ENCODE measurements around the gene CELF2. TPM values are rescaled to one million over a fixed set of nuclear protein-coding genes. Genes with fewer than 3 reads are reported as not detected.

The CELF2 gene
- total RNA-seq, 2 experiments from 2014 or later, result 197 to 205 TPM

DNA sequence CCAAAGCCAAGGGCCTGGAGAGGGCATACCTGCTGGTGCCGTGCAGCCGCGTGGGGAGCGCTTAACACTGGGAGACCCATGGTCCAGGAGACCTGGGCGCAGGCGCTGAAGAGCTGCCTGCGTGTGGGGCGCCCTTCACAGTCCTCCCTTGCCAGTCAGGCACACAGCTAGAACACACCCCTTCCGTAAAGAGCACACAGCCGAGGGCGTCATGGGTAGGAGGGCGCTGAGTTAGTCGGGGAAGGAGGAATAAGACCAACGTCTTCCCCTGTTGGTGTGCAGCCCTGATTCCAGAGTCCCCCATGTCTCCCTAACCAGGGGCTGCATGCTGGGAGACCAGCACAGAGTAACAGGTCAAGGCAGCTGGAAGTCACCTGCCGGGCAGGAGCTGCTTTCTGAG is 319.8 kb downstream of the CELF2 start:
- ChIA-PET CTCF (no interaction called here), POLR2A (interaction anchor here (0.8 to 1.7 kb wide), 2 partner anchors 18 to 65 kb away, joined by 3 to 5 read pairs; no protein-coding TSS in a partner anchor)
- H3K9me3 Mint-ChIP-seq, result no peaks in the 10 kb centered on the region
- intact Hi-C loops (cut with DNase I, micrococcal nuclease), result no loop called here
- no peaks in the 10 kb centered on the region for H3K27me3 Mint-ChIP-seq
- Histone ChIP-seq H3K9me3 (ENCODE audit: control insufficient read depth in 1 of 2, insufficient read depth in 1 of 2, low read length in 2 of 2) (no peaks in the 10 kb centered on the region), H3K4me3 (ENCODE audit: low read length) (no peak overlapping the region), H3K4me1 (ENCODE audit: insufficient read depth, low read length) (peaks cover 13% of the 10 kb centered on the region), H3K27me3 (ENCODE audit: control insufficient read depth in 1 of 2, insufficient read depth in 2 of 2, low read length in 2 of 2) (no peaks in the 10 kb centered on the region), H3K36me3 (ENCODE audit: insufficient read depth, low read length) (peaks cover 30% of the 10 kb centered on the region), H3K27ac (ENCODE audit: low read depth in 1 of 2, low read length in 2 of 2) (no peak overlapping the region)
- no peak overlapping the region for H3K4me3 Mint-ChIP-seq
- peak overlapping the region; percentile 74 for H3K27ac Mint-ChIP-seq
- H3K4me1 Mint-ChIP-seq (ENCODE audit: low read depth), result peaks cover 59% of the 10 kb centered on the region
- DNase-seq (peak in 6 of 14 experiments; percentile 13 to 53 (median 38)), ATAC-seq (ENCODE audit: poor library complexity) (peak; percentile 77)
- H3K36me3 Mint-ChIP-seq (ENCODE audit: low read depth), result peaks cover 28% of the 10 kb centered on the region
- TF ChIP-seq, protein P1, sequence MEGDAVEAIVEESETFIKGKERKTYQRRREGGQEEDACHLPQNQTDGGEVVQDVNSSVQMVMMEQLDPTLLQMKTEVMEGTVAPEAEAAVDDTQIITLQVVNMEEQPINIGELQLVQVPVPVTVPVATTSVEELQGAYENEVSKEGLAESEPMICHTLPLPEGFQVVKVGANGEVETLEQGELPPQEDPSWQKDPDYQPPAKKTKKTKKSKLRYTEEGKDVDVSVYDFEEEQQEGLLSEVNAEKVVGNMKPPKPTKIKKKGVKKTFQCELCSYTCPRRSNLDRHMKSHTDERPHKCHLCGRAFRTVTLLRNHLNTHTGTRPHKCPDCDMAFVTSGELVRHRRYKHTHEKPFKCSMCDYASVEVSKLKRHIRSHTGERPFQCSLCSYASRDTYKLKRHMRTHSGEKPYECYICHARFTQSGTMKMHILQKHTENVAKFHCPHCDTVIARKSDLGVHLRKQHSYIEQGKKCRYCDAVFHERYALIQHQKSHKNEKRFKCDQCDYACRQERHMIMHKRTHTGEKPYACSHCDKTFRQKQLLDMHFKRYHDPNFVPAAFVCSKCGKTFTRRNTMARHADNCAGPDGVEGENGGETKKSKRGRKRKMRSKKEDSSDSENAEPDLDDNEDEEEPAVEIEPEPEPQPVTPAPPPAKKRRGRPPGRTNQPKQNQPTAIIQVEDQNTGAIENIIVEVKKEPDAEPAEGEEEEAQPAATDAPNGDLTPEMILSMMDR (IDR thresholded peaks at IDR 0.05), result no peak

DNA sequence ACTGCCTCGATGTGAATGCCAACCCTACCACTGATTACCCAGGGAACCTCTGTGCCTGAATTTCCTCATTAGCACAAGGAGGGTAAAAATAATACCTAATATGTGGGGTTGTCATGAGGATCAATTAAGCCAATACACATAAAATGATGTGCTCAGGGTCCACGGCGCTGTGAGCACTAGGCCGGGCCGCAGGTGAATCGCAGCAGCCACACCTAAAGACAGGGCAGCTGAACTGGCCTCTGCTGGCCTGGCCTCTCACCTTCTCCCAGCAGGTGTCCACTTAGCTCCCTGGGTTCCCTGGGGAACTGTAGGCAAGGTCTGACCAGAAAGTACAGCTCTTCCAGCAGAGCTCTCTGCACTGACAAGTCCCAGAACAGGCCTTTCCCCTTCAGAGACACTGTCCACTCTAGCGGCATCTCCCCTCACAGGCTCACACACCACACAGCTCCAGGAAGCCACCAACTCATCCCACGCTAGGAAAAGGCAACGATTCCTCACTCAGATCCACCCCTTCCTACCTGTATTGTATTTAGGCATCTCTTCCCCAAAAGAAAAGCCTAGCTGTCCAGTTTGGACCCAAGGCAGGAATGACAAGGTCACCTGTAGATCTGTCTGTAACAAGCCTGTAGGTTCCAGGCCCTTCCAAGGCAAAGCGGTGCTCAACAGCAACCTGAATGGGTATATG is 320.6 kb downstream of the CELF2 start:
- DNase-seq, result no peak
- peak overlapping the region; percentile 74 for H3K27ac Mint-ChIP-seq
- peaks cover 22% of the 10 kb centered on the region for H3K36me3 ChIP-seq (ENCODE audit: insufficient read depth, low read length)
- no peak overlapping the region for H3K4me3 ChIP-seq (ENCODE audit: low read length)
- no peaks in the 10 kb centered on the region for H3K9me3 ChIP-seq (ENCODE audit: control insufficient read depth in 1 of 2, insufficient read depth in 1 of 2, low read length in 2 of 2)
- H3K4me1 ChIP-seq (ENCODE audit: insufficient read depth, low read length), result peaks cover 13% of the 10 kb centered on the region
- H3K27me3 ChIP-seq (ENCODE audit: control insufficient read depth in 1 of 2, insufficient read depth in 2 of 2, low read length in 2 of 2), result no peaks in the 10 kb centered on the region
- CTCF ChIA-PET, result no interaction called here
- POLR2A ChIA-PET, result interaction anchor here (0.9 to 1.7 kb wide), 2 partner anchors 19 to 70 kb away, joined by 3 to 5 read pairs; no protein-coding TSS in a partner anchor
- no peak overlapping the region for H3K27ac ChIP-seq (ENCODE audit: low read depth in 1 of 2, low read length in 2 of 2)
- intact Hi-C loops (cut with DNase I, micrococcal nuclease), result no loop called here
- TF ChIP-seq, protein P1 (IDR thresholded peaks at IDR 0.05), result no peak
- H3K4me1 Mint-ChIP-seq (ENCODE audit: low read depth), result peaks cover 55% of the 10 kb centered on the region
- H3K36me3 Mint-ChIP-seq (ENCODE audit: low read depth), result peaks cover 22% of the 10 kb centered on the region
- no peaks in the 10 kb centered on the region for H3K9me3 Mint-ChIP-seq
- ATAC-seq (ENCODE audit: poor library complexity), result no peak
- H3K27me3 Mint-ChIP-seq, result no peaks in the 10 kb centered on the region
- no peak overlapping the region for H3K4me3 Mint-ChIP-seq

DNA sequence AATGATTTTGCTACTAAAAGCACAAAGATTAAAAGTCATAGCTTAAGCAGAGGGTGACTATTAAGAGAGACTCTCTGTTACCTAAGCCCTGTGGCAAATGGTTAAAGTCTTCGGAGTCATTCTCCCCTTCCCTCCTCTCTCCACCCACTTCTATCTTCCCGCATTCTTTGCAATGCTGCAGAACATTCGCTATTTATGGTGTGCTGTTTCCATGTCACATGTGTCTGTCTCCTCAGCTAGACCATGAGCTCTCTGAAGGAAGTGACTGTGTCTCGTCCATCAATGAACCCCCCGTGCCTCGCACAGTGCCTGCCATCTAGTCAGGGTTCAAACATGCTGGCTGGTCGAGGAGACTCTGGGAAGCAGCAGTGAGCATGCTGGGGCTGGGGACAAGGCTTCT is 321.3 kb downstream of the CELF2 start:
- ATAC-seq (ENCODE audit: poor library complexity) (no peak), DNase-seq (no peak)
- intact Hi-C loops (cut with DNase I, micrococcal nuclease), result no loop called here
- ChIA-PET CTCF (no interaction called here), POLR2A (interaction anchor here (0.9 kb wide), 1 partner anchor 69 kb away, joined by 3 read pairs; no protein-coding TSS in a partner anchor)
- no peak overlapping the region for H3K27ac ChIP-seq (ENCODE audit: low read depth in 1 of 2, low read length in 2 of 2)
- TF ChIP-seq, protein P1 (IDR thresholded peaks at IDR 0.05), result no peak
- H3K9me3 ChIP-seq (ENCODE audit: control insufficient read depth in 1 of 2, insufficient read depth in 1 of 2, low read length in 2 of 2), result peaks cover 0 to 4% of the 10 kb centered on the region in 2 experiments
- H3K4me1 Mint-ChIP-seq (ENCODE audit: low read depth), result peaks cover 56% of the 10 kb centered on the region
- H3K27me3 ChIP-seq (ENCODE audit: control insufficient read depth in 1 of 2, insufficient read depth in 2 of 2, low read length in 2 of 2), result no peaks in the 10 kb centered on the region
- H3K9me3 Mint-ChIP-seq, result no peaks in the 10 kb centered on the region
- no peak overlapping the region for H3K4me3 ChIP-seq (ENCODE audit: low read length)
- H3K4me3 Mint-ChIP-seq, result no peak overlapping the region
- peaks cover 13% of the 10 kb centered on the region for H3K4me1 ChIP-seq (ENCODE audit: insufficient read depth, low read length)
- peak overlapping the region; percentile 74 for H3K27ac Mint-ChIP-seq
- H3K36me3 Mint-ChIP-seq (ENCODE audit: low read depth), result peaks cover 18% of the 10 kb centered on the region
- H3K27me3 Mint-ChIP-seq, result no peaks in the 10 kb centered on the region
- peaks cover 15% of the 10 kb centered on the region for H3K36me3 ChIP-seq (ENCODE audit: insufficient read depth, low read length)
